ENCODE data around the gene DDOST.

GRCh38 chr1:20708891-20709290, 47.7 kb upstream of the DDOST start:
- TF ChIP-seq POLR2A (IDR thresholded peaks at IDR 0.05) (no peak), CTCF (IDR thresholded peaks at IDR 0.05) (no peak)
